UCSD-AML1 (cell line): ENCODE results near the gene TUBA1A.
A peak's percentile ranks its signal among the peaks of the same experiment; 100 is the strongest.
"Not testable (repeated sequence)": the region's sequence is repeated elsewhere in the genome, so short reads cannot be mapped to it uniquely, and the experiment has no call there.

Source experiments
- DNase-seq: peaks from one replicate; lab custom pipeline; 2025; ENCODE audit not compliant: unreplicated experiment; lab: John Stamatoyannopoulos, UW

The TUBA1A gene

GRCh38 chr12:49188916-49189367 lies at the start of gene TUBA1A:
TSS of gene TUBA1A (minus strand) at chr12:49189080. CDS start at chr12:49188979, 101 bp downstream.
- DNase-seq: peak; percentile 92

- DNase-seq: no peak
Measured at GRCh38 chr12:49236423-49236822, 47.5 kb upstream of the TUBA1A start.

- peak; percentile 77 for DNase-seq
Measured at GRCh38 chr12:49233842-49234526, 45.1 kb upstream of the TUBA1A start.

- no peak for DNase-seq
Measured at GRCh38 chr12:49232940-49233841, 44.3 kb upstream of the TUBA1A start.

- no peak for DNase-seq
Measured at GRCh38 chr12:49231878-49232655, 43.2 kb upstream of the TUBA1A start.

- no peak for DNase-seq
Measured at GRCh38 chr12:49230805-49231194, 41.9 kb upstream of the TUBA1A start.

GRCh38 chr12:49230176-49230804 lies 41.4 kb upstream of the TUBA1A start:
- no peak for DNase-seq

GRCh38 chr12:49228653-49229052 lies 39.8 kb upstream of the TUBA1A start:
- DNase-seq: no peak

GRCh38 chr12:49227713-49228112 lies 38.8 kb upstream of the TUBA1A start:
- no peak for DNase-seq

GRCh38 chr12:49225576-49226166 lies 36.8 kb upstream of the TUBA1A start:
- DNase-seq: peak; percentile 21

GRCh38 chr12:49223590-49224369 lies 34.9 kb upstream of the TUBA1A start:
- no peak for DNase-seq

- DNase-seq: no peak
Measured at GRCh38 chr12:49223122-49223521, 34.2 kb upstream of the TUBA1A start.

- DNase-seq: no peak
Measured at GRCh38 chr12:49220972-49221371, 32.1 kb upstream of the TUBA1A start.

GRCh38 chr12:49219417-49220026 lies 30.6 kb upstream of the TUBA1A start:
- no peak for DNase-seq

GRCh38 chr12:49212572-49212971 lies 23.7 kb upstream of the TUBA1A start:
- DNase-seq: no peak

- not testable (repeated sequence) for DNase-seq
Measured at GRCh38 chr12:49210703-49211102, 21.8 kb upstream of the TUBA1A start.

GRCh38 chr12:49208676-49209075 lies 19.8 kb upstream of the TUBA1A start:
- no peak for DNase-seq

GRCh38 chr12:49208146-49208545 lies 19.3 kb upstream of the TUBA1A start:
- DNase-seq: no peak

- DNase-seq: no peak
Measured at GRCh38 chr12:49206389-49206788, 17.5 kb upstream of the TUBA1A start.
